Psoas muscle (tissue), 8 donors: ENCODE measurements around the gene YWHAH. TPM values are rescaled to one million over a fixed set of nuclear protein-coding genes. Genes with fewer than 3 reads are reported as not detected.

Experiments
- ATAC-seq, 4 donors: fragments of 200-7000 bp; cut with Tn5 transposase; one replicate each; pipeline ENCODE4 v1.9.1; 2020; ENCODE audit warnings: moderate library complexity in 3 of 4, mild to moderate bottlenecking in 2 of 4
- DNase-seq, 2 donors: peaks; one replicate each; pipeline ENCODE4 v3.0.0-alpha.2; 2020
- H3K27ac ChIP-seq: fragments of 200-600 bp; one replicate; pipeline ENCODE4 v1.8.0; 2022
- H3K27me3 ChIP-seq, 3 donors: fragments of 200-600 bp in 1 of 3; one replicate each; pipeline versions ENCODE4 v1.6.1 to v1.8.0; 2013 to 2022; ENCODE audit warnings: low read length in 2 of 3, mild to moderate bottlenecking in 2 of 3, moderate library complexity in 1 of 3; ENCODE audit not compliant: insufficient read depth in 3 of 3
- H3K36me3 ChIP-seq, 2 donors: fragments of 200-600 bp in 1 of 2; one replicate each; pipeline versions ENCODE4 v1.6.1 to v1.8.0; 2013 to 2022; ENCODE audit warnings: low read depth in 1 of 2, mild to moderate bottlenecking in 1 of 2, moderate library complexity in 1 of 2; ENCODE audit not compliant: insufficient read depth in 1 of 2
- H3K4me1 ChIP-seq: fragments of 200-600 bp; one replicate; pipeline ENCODE4 v1.8.0; 2022
- H3K4me3 ChIP-seq: fragments of 200-600 bp; one replicate; pipeline ENCODE4 v1.8.0; 2022; ENCODE audit warnings: mild to moderate bottlenecking
- H3K9me3 ChIP-seq: fragments of 200-600 bp; one replicate; pipeline ENCODE4 v1.8.0; 2022
- WGBS, 3 donors: extraction: QIAGEN DNeasy Blood & Tissue Kit; methylation state at CpG; one replicate each; pipeline versions ENCODE4 v1.1.6 to v1.1.7; 2013; 5-methylcytosine and 5-hydroxymethylcytosine counted together
- intact Hi-C, 2 donors: fragments of 100-400 bp; cut with DNase I; formaldehyde crosslinking; loops; one replicate each; pipeline versions ENCODE4 v1.11.0 to v1.14.2; 2022
- polyA plus RNA-seq, 3 donors: library from polyadenylated mRNA; stranded (reverse); fragments of 200-250 nt; gene quantifications; one replicate each; pipeline ENCODE4 v1.2.3, GENCODE V29; 2013
- total RNA-seq, 4 donors: library from RNA; stranded (reverse); fragmentation: NEBNext Ultra II Directional in 2 of 4; extraction: Animal tissue kit (Norgen Biotek cat#: 25700) in 2 of 4; gene quantifications; one replicate each; pipeline versions ENCODE4 v1.2.1 to v1.2.4, GENCODE V29; 2021 to 2023
- TF ChIP-seq, protein P1 (sequence below): fragments of 200-600 bp; IDR thresholded peaks from one replicate; pipeline ENCODE4 v1.8.0; 2022; ENCODE audit warnings: antibody characterized with exemption
- donor health status: healthy with polysubstance abuse.
- donor health status: DM: no; HTN: no; CAD: no; lungs with moderate emphysema.
- donor health status: Bipolar disorder and iron deficiency.
- donor health status: healthy.
- donor health status: DM: yes; HTN: yes; CAD: no.
- donor health status: DM: no; HTN: no; CAD: no.
- donor health status: DM: no; HTN: no; CAD: no.
- donor health status: DM: yes; HTN: yes; CAD: no.

Gene YWHAH
- total and polyA plus RNA-seq, 7 donors, result 47.8 to 133 (median 53.4) TPM

DNA sequence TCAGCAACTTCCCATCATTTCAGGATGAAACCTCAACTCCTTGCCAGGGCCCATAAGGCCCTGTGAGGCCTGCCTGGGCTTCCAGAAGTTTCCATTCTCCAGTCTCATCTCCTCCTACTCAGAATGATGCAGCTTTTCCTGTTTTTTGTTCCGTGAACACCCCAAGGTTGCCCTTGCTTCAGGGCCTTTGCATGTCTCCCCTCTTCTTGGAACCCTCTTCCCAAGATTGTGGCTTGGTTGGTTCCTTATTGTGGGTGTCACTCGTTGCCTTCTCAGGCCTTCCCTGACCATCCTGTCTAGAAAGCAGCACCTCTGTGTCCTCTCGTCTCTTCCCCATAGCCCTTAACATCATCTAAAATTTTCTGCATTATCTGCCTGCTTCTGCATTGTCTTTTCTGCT is 23.2 kb upstream of the YWHAH start:
- no peak for DNase-seq
- Histone ChIP-seq H3K9me3 (no peaks in the 10 kb centered on the region), H3K36me3 (no peaks in the 10 kb centered on the region), H3K4me1 (peaks cover 8% of the 10 kb centered on the region), H3K4me3 (no peak overlapping the region), H3K27me3 (no peaks in the 10 kb centered on the region), H3K27ac (no peak overlapping the region)
- ATAC-seq, result no peak
- intact Hi-C loops, result no loop called here
- WGBS, 3 donors, result 84 to 91% (median 88%) methylated on average over 3 of the region's 3 CpGs
- TF ChIP-seq, protein P1, sequence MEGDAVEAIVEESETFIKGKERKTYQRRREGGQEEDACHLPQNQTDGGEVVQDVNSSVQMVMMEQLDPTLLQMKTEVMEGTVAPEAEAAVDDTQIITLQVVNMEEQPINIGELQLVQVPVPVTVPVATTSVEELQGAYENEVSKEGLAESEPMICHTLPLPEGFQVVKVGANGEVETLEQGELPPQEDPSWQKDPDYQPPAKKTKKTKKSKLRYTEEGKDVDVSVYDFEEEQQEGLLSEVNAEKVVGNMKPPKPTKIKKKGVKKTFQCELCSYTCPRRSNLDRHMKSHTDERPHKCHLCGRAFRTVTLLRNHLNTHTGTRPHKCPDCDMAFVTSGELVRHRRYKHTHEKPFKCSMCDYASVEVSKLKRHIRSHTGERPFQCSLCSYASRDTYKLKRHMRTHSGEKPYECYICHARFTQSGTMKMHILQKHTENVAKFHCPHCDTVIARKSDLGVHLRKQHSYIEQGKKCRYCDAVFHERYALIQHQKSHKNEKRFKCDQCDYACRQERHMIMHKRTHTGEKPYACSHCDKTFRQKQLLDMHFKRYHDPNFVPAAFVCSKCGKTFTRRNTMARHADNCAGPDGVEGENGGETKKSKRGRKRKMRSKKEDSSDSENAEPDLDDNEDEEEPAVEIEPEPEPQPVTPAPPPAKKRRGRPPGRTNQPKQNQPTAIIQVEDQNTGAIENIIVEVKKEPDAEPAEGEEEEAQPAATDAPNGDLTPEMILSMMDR, result no peak

DNA sequence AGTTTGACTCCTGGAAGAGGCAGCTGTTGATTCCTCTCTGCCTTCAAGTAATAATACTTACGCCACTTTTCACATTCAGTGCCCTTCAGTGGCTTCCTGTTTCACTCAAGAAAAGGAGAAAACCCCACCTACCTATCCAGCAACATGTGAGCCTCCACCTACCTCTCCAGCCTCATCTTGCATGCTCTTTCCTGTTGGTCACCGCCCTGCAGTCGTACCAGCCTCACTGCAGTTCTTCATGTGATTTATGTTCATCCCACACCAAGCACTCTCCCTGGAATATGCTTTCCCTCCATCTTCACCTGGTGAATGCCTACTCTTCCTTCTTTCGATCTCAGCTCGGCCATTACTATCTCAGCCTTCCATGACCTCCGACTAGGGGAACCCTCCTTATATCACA is 21.8 kb upstream of the YWHAH start:
- intact Hi-C loops, result no loop called here
- ATAC-seq (no peak), DNase-seq (no peak)
- Histone ChIP-seq H3K36me3 (no peaks in the 10 kb centered on the region), H3K9me3 (no peaks in the 10 kb centered on the region), H3K4me1 (peaks cover 8% of the 10 kb centered on the region), H3K27me3 (no peaks in the 10 kb centered on the region), H3K4me3 (no peak overlapping the region), H3K27ac (no peak overlapping the region)
- 86 to 90% (median 89%) methylated on average over 6 of the region's 6 CpGs for WGBS, 3 donors
- TF ChIP-seq, protein P1, result no peak

DNA sequence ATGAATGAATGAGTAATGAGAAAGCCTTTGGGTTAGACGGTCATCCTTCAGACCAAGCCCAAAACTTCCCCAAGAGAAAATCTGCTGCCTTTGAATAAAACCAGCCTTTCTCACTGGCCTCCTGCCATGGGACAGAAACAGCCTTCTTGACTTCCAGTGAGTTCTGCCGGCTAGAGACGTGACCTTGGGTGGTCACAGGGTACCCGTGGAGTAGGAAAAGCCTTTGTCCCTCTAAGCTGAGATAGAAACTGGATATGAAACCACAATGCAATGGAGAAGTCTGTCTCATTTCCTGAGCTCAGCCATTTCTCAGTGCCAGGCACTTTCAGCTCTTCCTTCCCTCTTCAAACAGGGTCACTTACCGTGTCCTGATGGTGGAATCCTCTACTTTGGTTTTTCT is 21.2 kb upstream of the YWHAH start:
- ATAC-seq, result no peak
- Histone ChIP-seq H3K27me3 (no peaks in the 10 kb centered on the region), H3K9me3 (no peaks in the 10 kb centered on the region), H3K27ac (no peak overlapping the region), H3K4me1 (peaks cover 8% of the 10 kb centered on the region), H3K36me3 (no peaks in the 10 kb centered on the region), H3K4me3 (no peak overlapping the region)
- intact Hi-C loops, result no loop called here
- TF ChIP-seq, protein P1, result no peak
- peak; percentile 34 to 53 for DNase-seq
- WGBS, 3 donors, result 30 to 39% (median 38%) methylated on average over 5 of the region's 5 CpGs

DNA sequence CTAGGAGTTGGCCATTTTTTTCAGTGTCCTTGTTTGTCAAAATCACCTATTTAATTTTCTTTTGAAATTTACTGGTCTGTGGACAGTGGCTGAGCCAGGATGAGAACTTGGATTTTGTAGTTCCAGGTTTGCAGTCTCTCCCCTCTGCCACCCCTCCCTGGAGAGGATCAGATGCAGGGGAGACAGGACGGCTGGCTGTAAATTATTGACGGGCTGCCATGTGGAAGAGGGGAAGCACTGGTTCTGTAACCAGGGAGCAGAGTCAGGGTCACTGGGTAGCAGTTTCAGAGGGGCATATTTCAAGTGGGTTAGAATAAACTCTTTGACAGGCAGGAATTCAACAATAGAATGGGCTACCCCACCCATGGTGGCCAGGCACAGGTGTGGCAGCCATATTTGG is 20.6 kb upstream of the YWHAH start:
- H3K27ac ChIP-seq, result no peak overlapping the region
- peaks cover 5% of the 10 kb centered on the region for H3K4me1 ChIP-seq
- DNase-seq (no peak), ATAC-seq (no peak)
- no peaks in the 10 kb centered on the region for H3K27me3 ChIP-seq
- TF ChIP-seq, protein P1, result no peak
- no peaks in the 10 kb centered on the region for H3K36me3 ChIP-seq
- no peaks in the 10 kb centered on the region for H3K9me3 ChIP-seq
- 80 to 97% (median 84%) methylated on average over 2 of the region's 2 CpGs for WGBS, 3 donors
- no peak overlapping the region for H3K4me3 ChIP-seq
- intact Hi-C loops, result no loop called here

DNA sequence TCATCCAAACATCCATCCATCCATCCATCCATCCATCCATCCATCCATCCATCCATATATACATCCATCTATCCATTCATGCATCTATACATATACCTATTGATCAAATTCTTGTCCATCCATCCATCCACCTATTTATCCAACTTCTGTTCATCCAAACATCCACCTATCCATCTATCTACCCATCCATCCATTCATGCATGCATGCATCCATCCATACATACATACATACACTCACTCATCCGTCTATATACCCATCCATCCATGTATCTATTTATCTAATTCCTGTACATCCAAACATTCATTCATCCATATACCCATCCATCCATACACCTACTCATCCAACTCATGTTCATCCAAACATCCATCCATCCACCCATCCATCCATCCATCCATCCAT is 19.3 kb upstream of the YWHAH start:
- TF ChIP-seq, protein P1, result no peak
- Histone ChIP-seq H3K9me3 (no peaks in the 10 kb centered on the region), H3K36me3 (no peaks in the 10 kb centered on the region), H3K27me3 (peaks cover 0 to 2% (median 0%) of the 10 kb centered on the region in 3 donors), H3K4me3 (no peak overlapping the region), H3K27ac (no peak overlapping the region), H3K4me1 (no peaks in the 10 kb centered on the region)
- intact Hi-C loops, result no loop called here
- ATAC-seq (no peak), DNase-seq (no peak)
- 85 to 100% (median 100%) methylated on average over 1 of the region's 1 CpG for WGBS, 3 donors
